HG03354 (cell line): ENCODE measurements around the gene CCDC85A.

Source experiments
- ATAC-seq: cut with Tn5 transposase; IDR thresholded peaks from one replicate; pipeline ENCODE4 v1.9.1; 2021; ENCODE audit warnings: mild to moderate bottlenecking; ENCODE audit not compliant: unreplicated experiment, poor library complexity, severe bottlenecking

CCDC85A gene

GRCh38 chr2:56288838-56289580 lies 105.2 kb downstream of the CCDC85A start:
- ATAC-seq: no peak

GRCh38 chr2:56291711-56292110 lies 107.9 kb downstream of the CCDC85A start:
- ATAC-seq: no peak

DNA sequence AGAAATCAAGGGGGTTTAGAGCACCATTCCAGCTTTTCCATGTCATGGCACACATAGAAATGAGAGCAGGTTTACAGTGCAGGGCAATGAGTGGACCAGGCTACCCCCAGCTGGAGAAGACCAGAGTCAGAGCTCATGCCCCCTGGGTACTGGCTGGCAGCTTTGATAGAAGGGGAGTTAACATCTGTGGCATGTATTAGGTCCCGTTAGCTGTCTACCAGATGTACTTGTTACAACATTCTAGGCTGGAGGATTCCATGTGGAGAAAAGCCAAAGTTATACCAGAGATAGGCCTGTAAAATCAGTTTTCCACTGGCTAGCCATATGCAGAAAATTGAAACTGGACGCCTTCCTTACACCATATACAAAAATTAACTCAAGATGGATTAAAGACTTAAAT lies 109.2 kb downstream of the CCDC85A start:
- no peak for ATAC-seq

DNA sequence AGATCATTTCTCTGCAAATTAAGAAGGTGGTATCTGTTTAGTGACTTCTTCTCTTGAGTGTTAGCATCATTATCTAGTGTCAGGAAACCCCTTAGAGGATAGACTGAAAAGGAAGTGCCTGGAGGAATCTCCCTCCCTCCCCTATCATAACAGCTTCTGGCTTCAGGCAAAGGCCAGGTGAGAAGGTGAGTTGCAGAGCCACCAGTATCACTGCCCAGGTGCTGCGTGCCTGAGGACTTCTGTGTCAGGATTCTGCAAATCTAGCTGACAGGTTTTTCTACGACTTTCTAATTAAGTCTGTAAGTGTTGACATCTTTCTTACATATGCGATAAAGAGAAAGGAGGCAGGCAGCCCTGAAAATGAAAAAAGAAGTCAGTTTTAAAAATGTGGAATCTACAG lies 111.9 kb downstream of the CCDC85A start:
- ATAC-seq: no peak

DNA sequence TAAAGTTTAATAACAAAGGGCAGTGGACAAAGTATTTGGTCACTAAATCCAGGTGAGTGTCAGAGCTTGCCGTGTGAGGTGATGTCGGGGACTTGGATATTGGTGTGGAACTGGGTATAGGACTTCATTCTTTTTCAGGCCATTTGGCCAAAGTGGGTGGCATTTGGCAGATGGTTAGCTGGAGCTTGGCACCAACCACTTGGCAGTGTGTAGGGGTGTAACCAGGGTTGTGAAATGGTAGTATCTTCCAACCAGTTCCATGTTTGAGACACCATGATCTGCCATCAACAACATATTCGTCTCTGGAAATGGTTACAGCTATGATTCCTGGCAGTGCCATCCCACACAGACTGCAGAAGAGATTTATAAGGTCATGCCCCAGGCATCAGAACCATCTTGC lies 113.9 kb downstream of the CCDC85A start:
- no peak for ATAC-seq

GRCh38 chr2:56299171-56299691 lies 115.4 kb downstream of the CCDC85A start:
- ATAC-seq: no peak

GRCh38 chr2:56309626-56310170 lies 125.9 kb downstream of the CCDC85A start:
- no peak for ATAC-seq

DNA sequence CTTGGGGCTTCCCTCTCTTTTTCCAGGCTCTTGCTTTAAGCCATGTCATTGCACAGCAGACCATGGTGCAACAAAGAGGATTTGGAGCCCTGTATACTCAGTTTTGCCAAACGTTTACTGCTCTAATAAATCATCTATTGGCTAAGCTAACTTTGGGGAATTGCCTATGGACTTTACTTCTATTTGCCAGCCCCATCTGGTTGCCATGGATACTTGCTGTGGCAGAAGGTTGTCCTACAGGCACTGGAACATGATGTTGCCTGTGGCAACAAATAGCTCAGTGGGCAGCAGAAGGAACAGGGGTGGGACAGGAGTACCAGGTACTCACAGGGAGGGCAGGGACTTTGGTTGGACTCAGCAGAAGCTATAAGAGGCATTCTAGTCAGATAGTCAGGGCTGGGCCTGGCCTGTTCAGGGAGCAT lies 129.7 kb downstream of the CCDC85A start:
- ATAC-seq: no peak

DNA sequence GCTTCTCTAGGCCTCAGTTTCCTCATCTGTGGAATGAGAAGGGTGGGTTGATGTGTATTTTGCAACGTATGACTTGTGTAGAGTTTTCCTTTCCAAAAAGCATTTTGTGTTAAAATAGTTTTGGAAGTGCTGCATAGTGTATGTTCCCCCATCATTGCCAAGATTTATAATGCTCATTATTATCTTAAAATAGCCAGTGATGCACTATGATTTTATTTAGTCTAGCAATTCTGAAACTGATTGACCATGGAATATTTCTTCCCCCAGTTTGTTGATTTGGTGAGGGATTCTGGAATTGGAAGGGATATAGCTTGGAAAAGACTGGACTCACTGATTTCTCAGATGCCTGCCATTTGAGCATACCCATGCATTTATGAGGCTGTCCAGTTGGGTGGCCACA lies 130.6 kb downstream of the CCDC85A start:
- ATAC-seq: no peak

- no peak for ATAC-seq
Observed at GRCh38 chr2:56314796-56315195, 131.0 kb downstream of the CCDC85A start.

DNA sequence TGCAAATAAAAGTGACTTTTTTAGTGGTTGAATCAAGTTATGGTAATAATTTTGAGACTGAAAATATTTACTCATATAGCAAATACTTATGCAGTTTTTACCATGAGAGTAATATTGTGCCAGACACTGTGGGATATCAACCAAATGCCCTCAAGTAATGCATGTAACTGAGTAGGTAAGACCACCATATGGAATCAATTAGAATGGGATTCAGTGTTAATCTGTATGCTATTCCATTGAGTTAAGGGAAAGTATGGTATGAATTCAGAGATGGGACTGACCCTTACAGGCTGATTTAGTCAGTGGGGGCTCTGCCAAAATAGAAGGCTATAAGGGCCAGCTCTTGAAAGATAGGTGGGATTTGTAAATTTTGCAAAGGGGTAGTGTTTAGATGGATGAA lies 131.6 kb downstream of the CCDC85A start:
- ATAC-seq: no peak

DNA sequence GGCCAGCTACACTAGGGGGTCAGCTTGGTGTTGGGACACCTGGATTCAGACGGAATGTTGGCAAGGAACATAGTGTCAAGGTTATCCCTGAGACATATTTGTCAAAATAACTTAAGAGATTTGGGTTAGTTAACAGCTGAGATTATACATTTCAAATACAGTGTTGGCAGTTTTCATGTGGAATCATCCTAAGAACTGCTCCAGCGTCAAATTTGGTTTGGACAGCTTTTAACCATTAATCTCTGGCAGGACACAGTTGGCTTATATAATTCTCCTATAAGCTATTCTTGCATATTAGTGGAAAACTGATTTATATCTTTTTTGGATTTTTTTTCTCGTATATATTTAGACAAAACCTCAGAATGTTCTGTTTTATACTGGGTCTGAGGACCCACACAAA lies 132.2 kb downstream of the CCDC85A start:
- ATAC-seq: no peak

GRCh38 chr2:56318147-56318546 lies 134.4 kb downstream of the CCDC85A start:
- no peak for ATAC-seq

DNA sequence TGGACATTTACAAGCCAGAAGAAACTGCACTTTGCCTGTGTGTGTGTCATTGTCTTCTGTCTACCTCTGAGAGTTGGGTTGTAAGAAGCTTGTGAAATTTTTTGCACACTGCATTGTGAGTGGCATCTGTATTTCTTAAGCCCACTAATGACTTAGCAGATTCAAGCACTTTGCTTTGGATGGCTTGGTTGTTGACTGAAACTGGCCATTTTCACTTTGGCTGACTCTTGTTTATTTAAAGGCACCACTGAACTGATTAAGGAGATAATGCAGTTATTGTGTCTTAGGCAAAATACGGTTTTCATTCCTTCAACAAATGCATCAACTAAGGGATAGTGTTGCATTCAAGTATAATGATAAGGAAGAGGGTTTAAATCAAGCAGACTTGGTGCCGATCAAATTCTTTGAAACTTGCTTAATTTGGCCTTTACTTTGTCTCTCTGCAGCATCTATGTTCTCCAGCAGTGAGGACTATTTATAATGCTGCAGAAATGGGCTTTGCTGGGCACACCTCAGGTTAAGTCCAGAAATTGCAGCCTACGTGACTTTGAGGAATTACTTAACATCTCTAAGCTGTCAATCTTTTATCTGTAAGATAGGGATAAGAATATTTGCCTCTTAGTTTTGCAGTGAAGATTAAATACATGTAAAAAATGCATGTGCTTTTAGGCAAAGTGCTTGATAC lies 142.0 kb downstream of the CCDC85A start:
- ATAC-seq: no peak

DNA sequence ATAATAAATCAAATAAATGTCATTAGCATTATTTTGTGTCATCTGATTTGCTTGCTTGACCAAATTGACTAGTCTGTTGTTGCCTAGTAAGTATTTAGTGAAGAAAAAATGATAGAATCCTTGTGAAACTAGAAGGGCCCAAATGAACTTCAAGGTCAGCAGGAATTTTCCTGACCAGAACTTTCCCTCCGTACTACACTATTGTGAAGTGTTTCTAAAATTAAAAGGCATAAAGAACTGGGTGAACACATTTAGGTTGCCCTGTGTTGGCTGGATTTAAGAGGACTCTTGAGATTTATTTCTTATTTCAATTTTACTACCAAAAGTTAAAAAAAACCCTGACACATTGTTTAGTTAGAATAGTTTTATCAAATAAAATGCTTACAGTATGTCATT lies 142.6 kb downstream of the CCDC85A start:
- ATAC-seq: no peak

DNA sequence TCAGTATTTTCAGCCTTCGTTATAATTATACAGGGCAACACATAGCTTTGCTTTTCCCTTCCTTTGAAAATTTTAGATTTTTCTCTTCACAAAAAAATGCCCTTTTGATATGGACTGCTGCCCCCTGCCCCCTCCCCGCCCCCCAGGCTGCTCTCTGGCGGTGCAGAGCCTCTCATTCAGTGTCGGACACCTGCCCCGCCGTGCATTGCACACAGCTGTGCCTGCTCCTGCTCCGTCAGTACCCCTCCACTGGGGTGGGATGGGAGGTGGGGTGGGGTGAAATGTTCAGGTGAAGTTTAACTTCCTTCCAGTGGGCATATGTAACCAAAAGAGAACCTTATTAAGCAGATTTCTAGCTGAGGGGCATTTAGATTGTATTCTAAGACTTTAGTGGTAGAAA lies 148.0 kb downstream of the CCDC85A start:
- no peak for ATAC-seq

- no peak for ATAC-seq
Observed at GRCh38 chr2:56333812-56334485, 150.2 kb downstream of the CCDC85A start.

DNA sequence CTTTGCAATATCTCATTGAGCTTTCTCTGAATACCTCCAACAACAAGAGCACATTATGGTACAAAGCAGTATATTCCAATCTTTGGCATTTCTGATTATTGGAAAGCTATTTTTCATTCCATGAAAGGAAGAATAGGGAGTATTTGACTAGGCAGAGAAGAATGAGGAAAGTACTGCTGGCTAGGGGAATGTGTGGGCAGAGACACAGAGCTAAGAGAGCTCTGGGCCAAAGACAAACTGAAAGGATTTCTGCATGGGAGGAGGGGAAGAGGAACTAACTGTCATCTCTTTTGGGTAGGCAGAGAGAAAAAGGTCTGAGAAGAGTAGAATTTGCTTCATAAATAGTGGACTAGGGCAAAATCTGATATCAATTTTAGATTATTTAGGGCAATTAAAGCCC lies 150.8 kb downstream of the CCDC85A start:
- no peak for ATAC-seq

DNA sequence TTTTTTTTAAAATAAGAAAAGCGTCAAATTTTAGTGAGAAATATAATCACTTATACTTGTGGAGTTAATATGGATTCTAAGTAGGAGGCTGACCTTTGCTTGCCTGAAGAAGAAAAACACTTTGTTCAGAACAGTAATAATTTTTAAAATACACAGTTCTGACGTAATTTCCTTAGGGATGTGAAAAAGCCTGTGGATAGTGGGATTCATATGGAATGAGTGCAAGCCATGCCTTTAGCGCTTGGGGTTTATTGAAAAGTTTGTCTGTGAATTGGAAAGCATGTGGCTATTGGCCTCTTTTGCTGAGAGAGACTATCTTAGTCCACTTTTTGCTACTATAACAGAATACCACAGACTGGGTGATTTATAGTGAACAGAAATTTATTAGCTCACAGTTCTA lies 151.3 kb downstream of the CCDC85A start:
- ATAC-seq: no peak

GRCh38 chr2:56337342-56337741 lies 153.6 kb downstream of the CCDC85A start:
- ATAC-seq: no peak
